H7 (cell line): ENCODE measurements around the gene FNDC1. TPM values are rescaled to one million over a fixed set of nuclear protein-coding genes. Genes with fewer than 3 reads are reported as not detected.
"Not testable (repeated sequence)": the region's sequence is repeated elsewhere in the genome, so short reads cannot be mapped to it uniquely, and the experiment has no call there.

ENCODE experiments used
- DNase-seq: peaks from one replicate; pipeline ENCODE4 v3.0.0; 2012
- H3K27me3 ChIP-seq: 2 replicates; pipeline ENCODE4 v1.6.0; 2011; ENCODE audit warnings: mild to moderate bottlenecking, low read length; ENCODE audit not compliant: control insufficient read depth, insufficient read depth
- H3K36me3 ChIP-seq: replicated peaks from 2 replicates; pipeline ENCODE4 v1.5.1; 2011; ENCODE audit warnings: low read length; ENCODE audit not compliant: control insufficient read depth, insufficient read depth
- H3K4me3 ChIP-seq: 2 replicates; pipeline ENCODE4 v1.5.1; 2011; ENCODE audit warnings: low read depth, mild to moderate bottlenecking, control low read depth, low read length, moderate library complexity; ENCODE audit not compliant: insufficient read depth
- total RNA-seq: library from RNA; depleted of rRNA; stranded (reverse); fragments of >200 nt; shearing (Covaris generic); gene quantifications from 2 replicates; pipeline ENCODE4 v1.2.3, GENCODE V29; 2014

FNDC1 gene
- total RNA-seq, 1 experiment from 2014 or later, result not detected

DNA sequence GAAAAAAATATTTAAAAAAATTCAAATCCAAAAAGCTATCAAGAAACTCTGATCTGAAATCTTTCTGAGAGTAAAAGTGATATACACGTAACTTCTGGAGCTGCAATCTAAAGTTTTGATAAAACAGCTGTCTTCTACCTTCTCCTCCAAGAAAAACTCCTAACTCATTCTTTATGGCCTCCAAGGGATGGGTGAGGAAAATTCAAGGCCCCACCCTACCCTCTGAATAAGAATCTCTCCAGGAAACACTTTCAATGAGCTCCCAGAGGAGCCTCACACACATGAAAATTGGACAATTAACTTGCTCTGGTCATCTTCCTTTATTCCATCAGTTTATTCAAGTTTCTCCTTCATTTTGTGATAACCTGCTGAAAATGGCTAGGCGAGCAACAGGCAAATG is 93.4 kb downstream of the FNDC1 start:
- no peaks in the 10 kb centered on the region for H3K36me3 ChIP-seq
- no peaks in the 10 kb centered on the region for H3K27me3 ChIP-seq
- no peak overlapping the region for H3K4me3 ChIP-seq
- DNase-seq, result no peak

DNA sequence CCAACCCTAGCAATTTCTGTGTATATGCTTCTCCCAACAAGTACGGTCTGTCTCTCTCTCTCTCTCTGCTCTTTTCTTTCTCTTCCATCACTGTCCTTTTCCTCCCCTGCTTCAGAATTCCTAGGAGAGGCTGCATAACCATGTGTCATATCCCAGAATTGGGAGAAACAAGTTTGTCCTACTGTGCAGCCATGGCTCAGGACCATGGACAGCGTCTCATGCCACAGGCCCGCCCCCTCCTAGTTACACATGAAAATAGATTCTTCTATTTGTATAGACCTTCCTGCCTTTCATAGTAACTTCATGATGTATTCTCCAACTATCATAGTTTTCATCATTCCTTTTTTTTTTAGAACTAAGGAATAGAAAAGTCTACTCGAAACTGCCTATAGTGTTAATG is 98.0 kb downstream of the FNDC1 start:
- H3K4me3 ChIP-seq, result no peak overlapping the region
- H3K27me3 ChIP-seq, result no peaks in the 10 kb centered on the region
- peak; percentile 62 for DNase-seq
- H3K36me3 ChIP-seq, result no peaks in the 10 kb centered on the region

DNA sequence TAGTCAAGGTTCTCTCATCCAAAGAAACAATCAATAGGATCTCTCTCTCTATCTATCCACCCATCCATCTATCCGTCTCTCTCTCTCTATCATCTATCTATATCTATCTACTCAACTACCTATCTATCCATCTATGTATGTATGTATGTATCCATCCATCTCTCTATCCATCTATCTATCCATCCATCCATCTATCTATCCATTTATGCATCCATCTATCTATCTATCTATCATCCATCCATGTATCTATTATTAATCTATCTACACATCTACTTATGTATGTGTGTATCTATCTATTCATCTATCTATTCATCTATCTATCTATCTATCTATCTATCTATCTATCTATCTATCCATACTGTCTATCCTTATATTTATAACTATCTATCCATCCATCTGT is 99.3 kb downstream of the FNDC1 start:
- H3K27me3 ChIP-seq, result no peaks in the 10 kb centered on the region
- DNase-seq, result no peak
- H3K36me3 ChIP-seq, result no peaks in the 10 kb centered on the region
- no peak overlapping the region for H3K4me3 ChIP-seq

DNA sequence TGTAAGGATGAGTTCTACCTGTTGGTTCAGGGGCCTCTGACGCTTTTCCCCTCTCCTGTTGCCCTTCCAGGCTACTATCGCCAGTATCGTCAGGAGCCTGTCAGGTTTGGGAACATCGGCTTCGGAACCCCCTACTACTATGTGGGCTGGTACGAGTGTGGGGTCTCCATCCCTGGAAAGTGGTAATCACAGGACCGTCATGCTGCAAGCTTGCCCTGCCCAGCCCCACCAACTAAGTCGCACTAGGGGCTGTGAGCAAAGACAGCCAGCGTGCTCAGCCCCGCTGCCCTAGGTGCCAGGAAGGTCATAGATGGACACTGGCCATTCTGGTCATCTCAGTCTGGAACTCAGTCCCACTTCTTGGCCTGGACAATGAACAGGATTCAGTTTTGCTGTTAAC is 102.1 kb downstream of the FNDC1 start:
- no peak for DNase-seq
- no peak overlapping the region for H3K4me3 ChIP-seq
- H3K27me3 ChIP-seq, result no peaks in the 10 kb centered on the region
- H3K36me3 ChIP-seq, result no peaks in the 10 kb centered on the region

DNA sequence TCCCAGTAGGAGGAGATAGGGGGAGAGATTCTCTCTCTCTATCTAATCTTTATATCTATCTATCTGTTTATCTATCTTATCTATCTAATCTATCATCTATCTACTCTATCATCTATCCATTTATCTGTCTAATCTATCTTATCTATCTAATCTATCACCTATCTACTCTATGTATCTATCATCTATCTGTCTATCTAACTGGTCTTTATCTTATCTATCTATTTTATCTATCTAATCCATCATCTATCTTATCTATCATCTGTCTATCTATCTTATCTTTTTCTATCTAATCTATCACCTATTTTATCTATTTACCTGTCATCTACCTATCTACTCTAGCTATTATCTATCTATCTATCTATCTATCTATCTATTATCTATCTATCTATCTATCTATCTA is 109.4 kb downstream of the FNDC1 start:
- no peak for DNase-seq
- Histone ChIP-seq H3K36me3 (no peaks in the 10 kb centered on the region), H3K4me3 (no peak overlapping the region), H3K27me3 (no peaks in the 10 kb centered on the region)

DNA sequence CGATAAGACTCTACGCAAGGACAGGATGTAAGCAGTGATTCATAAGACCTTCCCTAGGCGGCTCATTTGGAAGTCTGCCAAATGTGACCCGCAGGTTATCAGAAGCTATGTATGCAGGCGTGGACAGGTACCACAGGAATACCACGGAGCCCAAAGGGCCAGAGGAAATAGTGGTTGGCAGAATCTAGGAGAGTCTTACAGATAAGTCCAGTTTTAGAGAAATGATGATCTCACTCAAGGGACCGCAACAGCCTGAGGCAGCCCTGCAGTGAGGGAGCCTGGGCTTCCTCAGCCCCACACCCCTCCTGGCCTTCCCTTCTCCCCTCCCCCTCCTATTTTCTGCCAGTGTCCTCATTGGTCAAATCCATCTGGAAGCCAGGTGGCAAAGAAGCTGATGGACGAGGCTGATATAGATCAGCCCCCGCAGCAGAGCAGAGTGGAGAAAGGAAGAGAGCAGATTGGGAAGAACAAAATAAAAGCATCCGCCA is 110.6 kb downstream of the FNDC1 start:
- peak; percentile 54 for DNase-seq
- Histone ChIP-seq H3K36me3 (no peaks in the 10 kb centered on the region), H3K27me3 (no peaks in the 10 kb centered on the region), H3K4me3 (no peak overlapping the region)

DNA sequence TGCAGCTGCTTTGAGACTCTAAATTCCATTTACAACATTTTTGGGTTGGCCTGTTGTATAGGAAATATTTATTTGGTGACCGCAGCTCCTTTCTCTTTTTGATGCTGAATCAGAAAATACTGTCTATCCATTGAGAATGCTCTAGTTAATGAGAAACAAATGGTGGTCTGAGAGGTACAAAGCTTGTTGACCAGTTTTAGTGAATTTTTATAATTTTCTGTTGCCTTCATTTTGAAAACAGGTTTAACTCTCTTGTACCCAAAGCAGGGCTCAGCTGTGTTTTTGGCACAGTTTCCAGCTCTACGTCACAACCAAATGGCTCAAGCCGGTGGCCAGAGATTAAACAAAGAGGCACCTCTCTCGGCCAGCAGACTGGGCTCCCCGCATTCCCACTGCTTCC is 113.2 kb downstream of the FNDC1 start:
- Histone ChIP-seq H3K27me3 (no peaks in the 10 kb centered on the region), H3K4me3 (no peak overlapping the region), H3K36me3 (no peaks in the 10 kb centered on the region)
- DNase-seq, result no peak

DNA sequence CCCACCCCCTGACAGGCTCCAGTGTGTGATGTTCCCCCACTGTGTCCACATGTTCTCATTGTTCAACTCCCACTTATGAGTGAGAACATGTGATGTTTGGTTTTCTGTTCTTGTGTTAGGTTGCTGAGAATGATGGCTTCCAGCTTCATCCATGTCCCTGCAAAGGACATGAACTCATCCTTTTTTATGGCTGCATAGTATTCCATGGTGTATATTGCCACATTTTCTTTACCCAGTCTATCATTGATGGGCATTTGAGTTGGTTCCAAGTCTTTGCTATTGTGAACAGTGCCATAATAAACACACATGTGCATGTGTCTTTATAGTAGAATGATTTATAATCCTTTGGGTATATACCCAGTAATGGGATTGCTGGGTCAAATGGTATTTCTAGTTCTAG is 115.5 kb downstream of the FNDC1 start:
- not testable (repeated sequence) for H3K36me3 ChIP-seq, DNase-seq, H3K4me3 ChIP-seq, H3K27me3 ChIP-seq

DNA sequence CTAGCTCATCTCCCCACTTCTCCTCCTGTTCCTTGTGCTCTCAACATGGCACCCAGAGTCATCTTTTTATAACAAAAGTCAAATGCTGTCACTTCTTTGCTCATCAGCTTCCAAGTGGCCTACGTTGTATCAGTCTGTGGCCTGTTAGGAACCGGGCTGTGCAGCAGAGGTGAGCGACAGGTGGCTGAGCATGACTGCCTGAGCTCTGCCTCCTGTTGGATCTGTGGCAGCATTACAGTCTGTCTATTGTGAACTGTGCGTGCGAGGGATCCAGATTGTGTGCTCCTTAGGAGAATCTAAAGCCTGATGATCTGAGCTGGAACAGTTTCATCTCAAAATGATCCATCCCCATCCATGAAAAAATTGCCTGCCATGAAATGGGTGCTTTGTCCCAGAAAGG is 129.6 kb downstream of the FNDC1 start:
- H3K36me3 ChIP-seq, result no peaks in the 10 kb centered on the region
- H3K27me3 ChIP-seq, result no peaks in the 10 kb centered on the region; the same call in 1 of the 2 replicates
- DNase-seq, result no peak
- no peak overlapping the region for H3K4me3 ChIP-seq

DNA sequence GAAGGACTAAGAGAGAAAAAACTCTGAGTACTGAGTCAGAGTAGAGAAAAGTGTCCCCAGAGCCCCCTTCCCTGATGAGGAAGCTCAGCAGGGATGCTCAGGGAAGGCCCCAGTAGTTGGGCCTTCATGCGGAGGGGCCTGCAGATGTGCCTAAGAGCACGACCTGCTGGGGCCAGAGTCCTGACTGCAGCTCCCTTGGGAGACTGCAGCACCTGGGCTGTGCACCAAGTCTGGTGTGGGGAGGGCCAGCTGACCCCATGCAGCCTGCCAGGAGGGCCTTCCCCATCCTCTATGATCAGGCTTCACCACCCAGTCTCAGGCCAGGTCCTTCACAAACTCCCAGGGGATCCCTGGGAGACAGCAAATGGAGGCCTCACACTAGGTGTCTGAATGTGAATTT is 130.4 kb downstream of the FNDC1 start:
- H3K36me3 ChIP-seq, result no peaks in the 10 kb centered on the region
- no peak overlapping the region for H3K4me3 ChIP-seq
- DNase-seq, result no peak
- H3K27me3 ChIP-seq, result no peaks in the 10 kb centered on the region; the same call in 1 of the 2 replicates

DNA sequence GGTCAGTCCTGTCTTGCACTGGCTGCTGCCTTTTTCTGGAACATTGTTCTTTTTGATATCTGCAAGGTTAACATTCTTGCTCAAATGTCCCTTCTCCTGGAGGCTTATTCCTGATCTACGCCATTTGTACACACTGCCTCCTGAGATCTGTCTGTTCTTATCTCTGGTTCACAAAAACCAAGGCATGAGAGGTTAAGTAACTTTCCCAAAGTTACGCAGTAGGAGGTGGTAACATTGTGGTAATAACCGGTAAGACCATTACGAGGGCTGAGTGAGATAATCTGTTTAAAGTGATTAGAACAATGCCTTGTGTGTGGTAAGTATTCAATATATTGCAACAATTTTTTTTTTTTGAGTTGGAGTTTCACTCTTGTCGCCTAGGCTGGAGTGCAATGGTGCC is 132.1 kb downstream of the FNDC1 start:
- no peaks in the 10 kb centered on the region; the same call in 1 of the 2 replicates for H3K27me3 ChIP-seq
- H3K36me3 ChIP-seq, result no peaks in the 10 kb centered on the region
- DNase-seq, result no peak
- H3K4me3 ChIP-seq, result no peak overlapping the region

DNA sequence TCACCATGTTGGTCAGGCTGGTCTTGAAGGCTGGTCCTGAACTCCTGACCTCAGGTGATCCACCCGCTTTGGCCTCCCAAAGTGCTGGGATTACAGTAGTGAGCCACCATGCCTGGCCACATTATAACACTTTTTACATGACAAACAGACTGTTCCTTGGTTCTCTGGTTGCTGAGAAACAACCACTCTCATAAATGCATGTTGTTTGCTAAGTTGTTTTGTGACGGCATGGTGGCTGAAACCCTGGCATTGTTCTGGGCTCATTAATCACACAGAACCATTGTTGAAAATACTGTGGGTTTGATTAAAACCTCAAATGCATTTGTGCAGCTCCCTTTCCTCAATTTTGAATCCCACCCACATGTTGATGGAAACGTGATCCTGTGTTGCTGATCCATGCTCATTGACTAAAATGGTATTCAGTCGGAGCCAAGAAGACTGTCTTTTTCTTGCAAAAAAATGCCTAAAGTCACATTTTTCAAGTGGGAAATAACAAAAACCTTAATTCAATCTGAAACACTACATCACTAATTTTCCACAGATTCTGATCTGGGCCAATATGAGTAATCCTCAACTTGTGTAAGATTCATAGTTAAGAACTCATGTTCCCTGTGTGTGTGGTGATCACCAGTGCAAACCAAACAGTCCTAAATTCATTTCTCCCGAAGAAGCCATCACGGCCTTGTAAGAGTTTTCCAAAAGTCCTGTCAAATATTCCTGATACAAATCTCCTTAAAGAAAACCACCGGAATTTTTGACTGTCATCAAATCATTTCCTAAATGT is 132.8 kb downstream of the FNDC1 start:
- DNase-seq, result no peak
- no peaks in the 10 kb centered on the region for H3K36me3 ChIP-seq
- H3K4me3 ChIP-seq, result no peak overlapping the region
- no peaks in the 10 kb centered on the region; the same call in 1 of the 2 replicates for H3K27me3 ChIP-seq

DNA sequence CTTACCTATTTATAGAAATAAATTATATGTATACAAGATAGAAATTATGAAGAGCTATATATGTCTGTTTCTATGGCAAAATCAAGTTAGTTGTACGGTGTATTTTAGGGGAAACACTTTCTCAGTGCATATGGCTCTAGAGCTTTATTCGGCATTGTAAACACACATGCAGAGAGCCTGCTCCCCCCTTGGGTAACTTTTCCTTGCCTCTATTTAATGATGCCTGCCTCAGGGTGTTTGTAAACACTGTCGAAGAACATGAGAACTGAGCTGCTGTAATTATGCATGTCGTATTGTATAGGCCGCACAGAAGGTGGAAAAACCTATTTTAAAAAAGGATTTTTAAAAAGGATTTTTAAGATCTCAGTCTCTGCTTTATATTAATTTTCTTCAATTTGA is 133.4 kb downstream of the FNDC1 start:
- no peak for DNase-seq
- H3K36me3 ChIP-seq, result no peaks in the 10 kb centered on the region
- no peaks in the 10 kb centered on the region; the same call in 1 of the 2 replicates for H3K27me3 ChIP-seq
- H3K4me3 ChIP-seq, result no peak overlapping the region

DNA sequence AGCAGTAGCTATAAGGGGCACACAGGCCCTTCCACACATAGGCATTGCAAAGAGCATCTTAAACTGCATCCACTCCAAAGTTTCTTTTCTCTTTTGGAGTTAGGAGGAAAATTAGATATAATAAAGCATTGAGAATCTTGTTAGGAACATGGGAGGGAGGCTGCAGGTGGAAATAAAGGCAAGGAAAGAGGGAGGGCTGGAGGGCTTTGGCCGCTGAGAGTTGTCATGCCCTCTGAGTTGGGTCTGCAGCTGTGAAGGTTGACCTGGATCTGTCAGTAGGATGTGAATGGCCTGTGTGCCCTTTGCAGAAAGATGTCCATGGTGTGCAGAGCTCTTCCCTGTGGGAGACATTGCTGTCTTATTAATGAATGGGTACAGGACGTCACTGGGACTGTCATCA is 134.0 kb downstream of the FNDC1 start:
- no peaks in the 10 kb centered on the region for H3K36me3 ChIP-seq
- H3K4me3 ChIP-seq, result no peak overlapping the region
- H3K27me3 ChIP-seq, result no peaks in the 10 kb centered on the region
- DNase-seq, result no peak

DNA sequence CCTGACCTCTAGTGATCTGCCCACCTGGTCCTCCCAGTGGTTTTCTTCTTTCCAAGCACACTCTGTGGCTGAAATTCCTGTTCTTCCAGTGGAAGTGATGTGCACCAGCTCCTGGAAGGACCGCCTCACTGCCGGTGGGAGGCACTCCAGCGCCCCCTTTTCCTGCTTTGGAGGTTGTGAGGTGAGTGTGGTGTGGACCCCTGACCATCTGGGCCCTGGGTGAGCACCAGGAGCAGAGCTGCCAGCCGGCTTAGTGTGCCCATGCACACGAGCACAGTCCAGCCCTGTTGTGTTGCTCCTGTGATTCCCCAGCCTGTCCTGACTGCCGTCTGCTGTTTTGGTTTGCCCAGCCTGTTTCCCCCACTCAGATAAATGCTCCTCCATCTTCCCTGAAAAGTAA is 134.6 kb downstream of the FNDC1 start:
- Histone ChIP-seq H3K27me3 (no peaks in the 10 kb centered on the region), H3K36me3 (no peaks in the 10 kb centered on the region), H3K4me3 (no peak overlapping the region)
- no peak for DNase-seq
